ENCODE data around the gene MAP7.

Gene MAP7

DNA sequence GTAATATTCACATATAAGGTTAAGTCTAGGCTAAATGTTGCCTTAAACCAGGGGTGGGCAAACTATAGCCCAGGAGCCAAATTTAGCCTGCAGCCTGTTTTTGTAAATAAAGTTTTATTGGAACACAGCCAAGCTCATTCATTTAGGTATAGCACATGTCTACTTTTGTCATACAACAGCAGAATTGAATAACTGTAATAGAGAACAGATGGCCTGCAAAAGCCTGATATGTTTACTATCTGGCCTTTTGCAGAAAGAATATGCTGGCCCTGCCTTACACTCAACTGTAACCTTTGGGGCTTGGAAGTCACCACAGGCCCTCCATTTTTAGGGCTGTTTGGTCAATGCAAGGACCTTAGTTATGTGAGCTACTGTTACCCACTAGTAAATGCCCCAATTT lies 242.9 kb downstream of the MAP7 start:
- no peak overlapping the region for H2AFZ ChIP-seq (ENCODE audit: low read length)

GRCh38 chr6:136306466-136306865 lies 243.8 kb downstream of the MAP7 start:
- Histone ChIP-seq H3K4me2 (ENCODE audit: low read depth, low read length) (no peak overlapping the region), H4K20me1 (ENCODE audit: insufficient read depth, low read length) (no peaks in the 10 kb centered on the region), H3K79me2 (ENCODE audit: low read length) (no peaks in the 10 kb centered on the region), H3K27ac (ENCODE audit: low read length) (no peak overlapping the region), H3K27me3 (replicated peaks; ENCODE audit: insufficient read depth, low read length) (no peaks in the 10 kb centered on the region), H2AFZ (ENCODE audit: low read length) (no peak overlapping the region), H3K36me3 (replicated peaks; ENCODE audit: insufficient read depth, low read length) (no peaks in the 10 kb centered on the region), H3K4me1 (ENCODE audit: low read length) (no peaks in the 10 kb centered on the region), H3K9ac (ENCODE audit: low read length) (no peak overlapping the region), H3F3A (ENCODE audit: insufficient read depth, low read length) (no peaks in the 10 kb centered on the region), H3K9me3 (replicated peaks; ENCODE audit: insufficient read depth, low read length) (no peaks in the 10 kb centered on the region), H3K9me2 (replicated peaks; ENCODE audit: insufficient read depth, low read length) (no peaks in the 10 kb centered on the region), H3K4me3 (ENCODE audit: low read length) (no peak overlapping the region)
- TF ChIP-seq EZH2 (optimal IDR thresholded peaks at IDR 0.05; ENCODE audit: low read depth, low read length) (no peak), EZH2phosphoT487 (IDR thresholded peaks at IDR 0.05; ENCODE audit: low read length) (no peak), CTCF (IDR thresholded peaks at IDR 0.05; ENCODE audit: low read length) (no peak)
- no peak for DNase-seq

More for the DNA sequence above, 242.9 kb downstream of the MAP7 start:
- DNase-seq, result no peak
- no peak overlapping the region for H3K9ac ChIP-seq (ENCODE audit: low read length)
- no peaks in the 10 kb centered on the region for H3K9me2 ChIP-seq (replicated peaks; ENCODE audit: insufficient read depth, low read length)
- H4K20me1 ChIP-seq (ENCODE audit: insufficient read depth, low read length), result no peaks in the 10 kb centered on the region
- H3K4me2 ChIP-seq (ENCODE audit: low read depth, low read length), result no peak overlapping the region
- H3K79me2 ChIP-seq (ENCODE audit: low read length), result no peaks in the 10 kb centered on the region
- H3F3A ChIP-seq (ENCODE audit: insufficient read depth, low read length), result no peaks in the 10 kb centered on the region
- no peaks in the 10 kb centered on the region for H3K36me3 ChIP-seq (replicated peaks; ENCODE audit: insufficient read depth, low read length)
- no peak overlapping the region for H3K27ac ChIP-seq (ENCODE audit: low read length)
- TF ChIP-seq EZH2 (optimal IDR thresholded peaks at IDR 0.05; ENCODE audit: low read depth, low read length) (no peak), CTCF (IDR thresholded peaks at IDR 0.05; ENCODE audit: low read length) (no peak), EZH2phosphoT487 (IDR thresholded peaks at IDR 0.05; ENCODE audit: low read length) (no peak)
- no peak overlapping the region for H3K4me3 ChIP-seq (ENCODE audit: low read length)
- no peaks in the 10 kb centered on the region for H3K9me3 ChIP-seq (replicated peaks; ENCODE audit: insufficient read depth, low read length)
- no peaks in the 10 kb centered on the region for H3K27me3 ChIP-seq (replicated peaks; ENCODE audit: insufficient read depth, low read length)
- no peaks in the 10 kb centered on the region for H3K4me1 ChIP-seq (ENCODE audit: low read length)

GRCh38 chr6:136304410-136304809 lies 245.8 kb downstream of the MAP7 start:
- Histone ChIP-seq H3K4me2 (ENCODE audit: low read depth, low read length) (no peak overlapping the region), H3K9me2 (replicated peaks; ENCODE audit: insufficient read depth, low read length) (no peaks in the 10 kb centered on the region), H2AFZ (ENCODE audit: low read length) (no peak overlapping the region), H3K27ac (ENCODE audit: low read length) (no peak overlapping the region), H3K79me2 (ENCODE audit: low read length) (no peaks in the 10 kb centered on the region), H3K4me3 (ENCODE audit: low read length) (no peak overlapping the region), H3K27me3 (replicated peaks; ENCODE audit: insufficient read depth, low read length) (no peaks in the 10 kb centered on the region), H3F3A (ENCODE audit: insufficient read depth, low read length) (no peaks in the 10 kb centered on the region), H3K9ac (ENCODE audit: low read length) (no peak overlapping the region), H3K4me1 (ENCODE audit: low read length) (no peaks in the 10 kb centered on the region), H3K36me3 (replicated peaks; ENCODE audit: insufficient read depth, low read length) (no peaks in the 10 kb centered on the region), H4K20me1 (ENCODE audit: insufficient read depth, low read length) (no peaks in the 10 kb centered on the region), H3K9me3 (replicated peaks; ENCODE audit: insufficient read depth, low read length) (no peaks in the 10 kb centered on the region)
- TF ChIP-seq CTCF (IDR thresholded peaks at IDR 0.05; ENCODE audit: low read length), result no peak
- no peak for TF ChIP-seq EZH2phosphoT487 (IDR thresholded peaks at IDR 0.05; ENCODE audit: low read length)
- no peak for TF ChIP-seq EZH2 (optimal IDR thresholded peaks at IDR 0.05; ENCODE audit: low read depth, low read length)
- DNase-seq, result no peak

All from MM.1S (cell line).